ENCODE data around the gene VSIR.

Gene VSIR

DNA sequence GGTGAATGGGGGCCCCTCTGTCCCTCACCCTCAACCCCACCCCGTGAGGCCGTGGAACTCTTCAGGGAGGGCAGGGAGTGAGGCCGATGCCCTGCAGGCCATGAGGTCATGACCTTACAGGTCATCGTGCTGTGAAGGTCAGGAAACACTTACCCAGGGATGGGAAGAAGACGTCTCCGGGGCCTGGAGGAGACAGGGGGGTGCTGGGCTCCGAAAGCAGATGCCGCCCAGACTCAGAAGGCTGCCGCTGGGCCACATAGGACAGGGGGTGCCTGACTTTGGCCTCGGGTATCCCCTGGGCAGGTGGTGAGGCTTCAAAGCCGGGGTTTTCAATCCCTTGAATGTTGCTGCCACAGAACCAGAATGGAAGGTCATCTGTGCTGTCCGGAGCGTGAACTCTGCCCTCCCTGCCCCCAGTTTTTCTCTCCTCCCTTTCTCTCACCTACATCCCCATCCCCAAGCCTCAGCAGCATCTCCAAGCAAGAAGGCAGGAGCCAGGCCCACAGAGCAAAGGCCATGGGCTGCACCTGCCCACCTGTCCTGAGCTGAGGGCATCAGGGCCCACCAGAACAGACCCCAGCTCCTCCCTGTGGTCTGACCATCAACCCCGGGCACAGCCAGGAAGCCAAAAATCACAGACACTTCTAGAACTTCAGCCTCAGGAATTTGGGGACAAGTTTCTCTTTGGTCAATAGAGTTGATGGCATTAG is 21.6 kb downstream of the VSIR start:
- DNase-seq = peak in 1 of 10 donors; percentile 37
- intact Hi-C loops (cut with DNase I) = no loop called here

- intact Hi-C loops (cut with DNase I) = no loop called here
- DNase-seq = peak in 1 of 10 donors; percentile 31
Measured at GRCh38 chr10:71750986-71751385, 22.3 kb downstream of the VSIR start.

DNA sequence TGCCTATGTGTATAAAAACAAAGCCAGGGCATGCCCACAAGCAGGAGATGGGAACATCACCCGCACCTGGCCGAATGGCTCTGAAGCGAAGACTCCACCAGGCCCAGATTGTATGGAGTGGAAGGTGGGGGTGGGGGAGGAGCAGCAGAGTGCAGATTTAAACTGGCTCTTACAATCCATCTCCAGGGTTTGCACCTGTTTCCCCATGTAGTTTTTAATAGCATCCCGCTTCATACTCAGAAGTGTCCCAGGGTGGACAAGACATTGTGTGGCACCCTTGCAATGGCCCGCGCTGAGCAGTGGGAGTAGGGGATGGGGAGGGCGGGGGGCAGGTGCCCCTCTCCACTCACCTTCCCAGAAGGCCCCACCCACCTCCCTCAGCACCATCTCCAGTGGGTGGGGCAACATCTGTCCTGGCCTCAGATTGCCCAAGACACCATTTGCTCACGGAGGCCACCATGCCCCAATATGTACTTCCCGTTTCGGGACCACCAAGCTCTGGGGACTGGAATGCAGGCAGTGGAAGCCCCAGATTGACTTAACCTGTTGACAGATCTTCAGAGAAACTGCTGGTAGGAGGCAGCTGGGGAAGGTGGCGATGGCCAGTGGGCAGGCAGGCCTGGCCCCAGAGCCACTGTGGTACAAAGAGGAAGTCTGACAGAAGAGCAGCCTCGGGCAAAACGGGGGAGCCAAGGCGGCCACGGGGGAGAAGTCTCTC is 23.0 kb downstream of the VSIR start:
- intact Hi-C loops (cut with DNase I) = no loop called here

GRCh38 chr10:71749396-71749795 is 23.9 kb downstream of the VSIR start:
- intact Hi-C loops (cut with DNase I) = no loop called here
- peak in 2 of 10 donors; percentile 20 to 52 for DNase-seq

More for the DNA sequence above, 23.0 kb downstream of the VSIR start:
- peak in 1 of 10 donors; percentile 48 for DNase-seq

DNA sequence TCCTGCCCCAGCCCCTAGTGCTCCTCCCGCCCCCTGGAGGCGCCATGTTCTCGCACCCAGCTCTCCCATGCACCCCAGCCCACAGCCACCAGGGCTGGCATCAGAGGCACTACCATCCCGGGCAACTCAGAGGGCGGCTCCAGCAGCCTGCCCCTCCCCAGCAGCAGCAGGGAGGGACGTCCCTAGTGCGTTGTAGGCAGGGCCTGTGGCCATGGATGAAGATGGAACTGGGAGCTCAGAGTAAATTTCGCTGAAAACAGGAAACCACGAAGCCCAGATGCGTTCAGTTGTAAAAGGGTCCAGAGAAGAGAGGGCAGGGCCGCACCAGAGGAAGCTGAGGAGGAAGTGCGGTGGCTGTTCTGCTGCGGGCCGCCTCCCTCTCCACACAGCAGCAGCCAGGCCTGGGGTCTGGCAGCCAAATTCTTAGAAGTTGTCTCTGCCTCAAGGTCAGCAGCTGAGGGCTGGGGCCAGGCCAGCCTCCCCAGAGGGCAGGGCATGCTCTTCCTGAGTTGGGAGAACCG is 24.6 kb downstream of the VSIR start:
- intact Hi-C loops (cut with DNase I) = no loop called here
- peak in 6 of 10 donors; percentile 34 to 88 (median 58) for DNase-seq

- DNase-seq = peak in 2 of 10 donors; percentile 72 to 78
- intact Hi-C loops (cut with DNase I) = no loop called here
Measured at GRCh38 chr10:71747551-71748523, 25.5 kb downstream of the VSIR start.

GRCh38 chr10:71747039-71747531 is 26.2 kb downstream of the VSIR start:
- intact Hi-C loops (cut with DNase I) = no loop called here
- DNase-seq = peak in 2 of 10 donors; percentile 27 to 41

GRCh38 chr10:71746344-71747037 is 26.8 kb downstream of the VSIR start:
- intact Hi-C loops (cut with DNase I) = no loop called here
- peak in 3 of 10 donors; percentile 59 to 80 (median 70) for DNase-seq

- intact Hi-C loops (cut with DNase I) = no loop called here
- DNase-seq = peak in 2 of 10 donors; percentile 1 to 13
Measured at GRCh38 chr10:71745664-71746250, 27.6 kb downstream of the VSIR start.

DNA sequence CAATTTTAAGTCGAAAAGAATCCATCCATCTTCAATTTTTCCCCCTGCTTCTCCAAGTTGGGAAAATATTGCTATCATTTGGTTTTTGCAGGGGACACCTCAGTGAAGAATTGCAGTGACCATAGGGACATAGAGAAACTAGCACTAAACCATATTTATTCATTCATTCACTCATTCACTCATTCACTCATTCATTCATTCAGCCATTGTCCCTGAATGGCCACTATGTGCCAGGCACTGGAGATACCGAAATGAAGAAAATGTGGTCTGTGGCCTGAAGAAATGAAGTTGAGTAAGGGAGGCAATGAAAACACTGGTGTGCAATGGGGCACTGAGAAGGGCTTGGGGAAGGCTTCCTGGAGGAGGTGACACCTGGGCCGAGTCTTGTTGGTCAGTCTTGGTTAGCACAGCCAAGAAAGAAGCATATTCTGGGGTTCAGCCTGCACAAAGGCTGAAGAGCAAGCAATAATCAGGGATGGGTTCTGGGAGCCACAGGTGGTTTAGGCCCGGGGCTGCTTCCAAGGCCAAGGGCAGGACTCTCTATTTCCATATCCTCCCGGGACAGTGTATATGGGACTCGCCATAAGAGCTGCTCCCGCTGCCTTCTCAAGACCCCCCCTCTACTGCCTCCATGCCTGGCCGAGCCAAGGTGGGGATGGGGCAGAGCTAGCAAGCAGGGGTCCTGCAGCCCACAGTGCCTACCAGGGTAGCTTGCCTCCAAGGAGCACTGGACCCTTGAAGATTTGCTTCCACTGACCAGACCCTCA is 28.2 kb downstream of the VSIR start:
- peak in 2 of 10 donors; percentile 27 to 61 for DNase-seq
- intact Hi-C loops (cut with DNase I) = no loop called here

DNA sequence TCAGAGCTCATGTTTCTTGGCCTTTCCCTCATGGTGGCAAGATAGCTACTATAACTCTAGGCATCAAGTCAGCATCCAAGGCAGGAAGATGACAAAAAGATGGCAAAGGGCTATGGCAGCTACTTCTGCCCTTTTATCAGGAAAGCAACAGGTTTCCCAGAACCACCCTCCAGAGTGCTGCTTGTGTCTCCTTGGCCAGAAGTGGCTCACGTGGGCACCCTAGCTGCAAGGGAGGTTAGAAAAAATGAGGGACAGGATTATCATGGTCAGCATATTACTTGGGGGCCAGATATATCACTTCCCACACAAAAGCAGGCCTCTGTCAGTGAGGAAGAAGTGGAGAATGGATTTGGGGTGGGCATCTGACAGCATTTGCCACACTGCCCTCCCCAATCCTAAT is 29.5 kb downstream of the VSIR start:
- intact Hi-C loops (cut with DNase I) = no loop called here
- no peak for DNase-seq

DNA sequence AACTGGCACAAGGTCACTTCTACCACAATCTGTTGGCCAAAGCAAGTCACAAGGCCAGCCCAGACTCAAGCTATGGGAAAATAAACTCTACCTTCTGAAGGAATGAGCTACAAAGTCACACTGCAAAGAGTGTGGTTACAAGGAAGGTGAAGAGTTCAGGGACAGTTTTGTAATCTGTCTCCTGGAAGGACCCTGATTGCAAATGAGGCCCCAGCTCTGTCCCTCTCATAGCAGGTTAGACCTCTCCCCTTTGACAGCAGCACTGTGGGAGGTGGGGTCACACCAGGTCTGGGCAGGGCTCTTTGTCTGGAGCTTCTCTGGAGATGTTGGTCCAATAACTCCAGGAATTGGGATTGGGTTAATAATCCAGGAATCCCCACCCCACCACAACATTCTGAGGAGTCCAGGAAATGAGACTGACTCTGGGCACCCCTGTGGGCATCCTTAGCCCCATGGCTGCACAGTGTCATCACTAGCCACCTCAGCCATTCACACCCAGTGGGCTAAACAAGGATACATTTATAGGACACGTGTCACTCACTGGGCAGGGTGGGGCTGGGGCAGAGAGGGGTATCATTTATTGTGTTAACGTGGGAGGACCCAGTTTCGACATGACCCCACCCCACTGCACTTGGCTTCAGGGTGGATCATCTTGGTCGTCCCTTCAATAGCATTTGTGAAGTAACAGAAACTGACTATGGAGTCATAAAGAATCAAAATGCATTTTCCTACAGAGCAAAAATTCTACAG is 30.1 kb downstream of the VSIR start:
- peak in 2 of 10 donors; percentile 14 to 26 for DNase-seq
- intact Hi-C loops (cut with DNase I) = no loop called here

DNA sequence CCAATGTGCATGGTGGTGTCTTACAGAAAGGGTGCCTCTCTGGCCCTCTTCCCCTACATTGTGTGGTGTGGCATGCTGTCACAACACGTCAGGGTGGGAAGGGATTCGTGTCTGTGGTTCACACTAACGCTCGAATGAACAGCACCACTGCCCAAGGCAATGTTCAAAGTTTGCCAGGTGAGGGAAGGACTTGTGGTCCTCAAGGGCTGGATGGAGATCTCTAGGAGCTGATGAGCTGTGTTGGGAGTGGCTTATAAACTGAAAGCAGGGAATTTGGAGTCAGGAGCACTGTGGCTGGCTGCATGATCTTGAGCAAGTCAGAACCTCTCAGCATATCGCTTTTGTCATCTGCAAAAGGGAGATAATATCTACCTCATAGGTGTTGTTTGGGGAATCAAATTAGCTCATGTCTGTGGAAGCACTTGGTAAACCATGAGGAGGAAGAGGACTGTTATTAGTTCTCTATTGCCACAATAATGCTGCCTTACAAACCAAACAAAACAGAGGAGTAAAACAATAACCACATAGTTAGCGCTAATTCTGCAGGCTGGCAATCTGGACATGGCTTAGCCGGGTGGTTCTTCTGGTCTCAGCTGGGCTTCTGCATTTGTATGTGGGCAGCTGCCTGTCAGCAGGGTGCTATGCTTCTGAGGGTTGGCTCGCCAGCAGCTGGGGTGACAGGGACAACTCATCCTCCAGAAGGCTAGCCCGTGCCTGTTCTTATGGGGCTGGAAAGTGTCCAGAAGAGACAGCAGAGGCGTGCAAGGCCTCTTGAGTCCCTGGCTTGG is 30.8 kb downstream of the VSIR start:
- DNase-seq = peak in 2 of 10 donors; percentile 24 to 26
- intact Hi-C loops (cut with DNase I) = no loop called here

DNA sequence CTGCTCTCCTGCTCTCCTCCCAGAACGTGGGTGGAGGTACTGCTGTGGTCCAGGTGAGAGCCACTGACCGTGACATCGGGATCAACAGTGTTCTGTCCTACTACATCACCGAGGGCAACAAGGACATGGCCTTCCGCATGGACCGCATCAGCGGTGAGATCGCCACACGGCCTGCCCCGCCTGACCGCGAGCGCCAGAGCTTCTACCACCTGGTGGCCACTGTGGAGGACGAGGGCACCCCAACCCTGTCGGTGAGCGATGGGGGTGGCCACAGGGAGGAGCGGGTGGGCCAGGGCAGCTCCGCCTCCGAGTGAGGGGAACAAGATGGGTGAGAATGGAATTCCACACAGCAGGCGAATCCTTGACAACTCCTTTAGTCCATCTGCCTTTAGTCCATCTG is 31.6 kb downstream of the VSIR start:
- DNase-seq = peak in 2 of 10 donors; percentile 50 to 72
- intact Hi-C loops (cut with DNase I) = no loop called here

- intact Hi-C loops (cut with DNase I) = no loop called here
Measured at GRCh38 chr10:71741029-71741428, 32.3 kb downstream of the VSIR start.

DNA sequence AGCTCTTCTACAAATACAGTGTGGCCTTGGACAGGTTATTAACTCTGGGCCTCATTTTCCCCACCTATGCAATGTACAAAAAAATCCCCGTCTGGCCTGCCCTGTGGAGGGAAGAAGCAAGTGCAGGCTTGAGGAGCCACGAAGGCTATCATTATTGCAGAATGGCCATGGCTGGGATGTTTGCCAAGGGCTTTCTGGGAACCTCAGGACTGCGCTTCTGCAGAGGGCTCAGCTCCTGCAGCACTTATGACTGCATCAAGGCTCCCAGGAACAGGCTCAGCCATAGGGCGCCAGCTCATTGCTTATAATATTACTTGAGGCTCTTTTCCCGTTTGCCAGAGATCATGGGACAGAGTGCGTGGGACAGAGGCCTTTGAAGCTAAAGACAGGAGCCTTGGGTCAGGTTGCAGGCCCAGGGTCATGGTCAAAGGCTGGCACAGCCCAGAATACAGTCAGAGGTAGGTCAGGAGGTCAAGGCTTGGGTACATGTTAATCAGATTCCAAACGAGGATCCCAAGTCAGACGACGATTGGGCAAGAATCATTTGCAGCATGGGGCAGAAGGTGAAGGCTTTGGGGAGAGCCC is 33.2 kb downstream of the VSIR start:
- DNase-seq = peak in 2 of 10 donors; percentile 48 to 77
- intact Hi-C loops (cut with DNase I) = no loop called here

More at GRCh38 chr10:71741029-71741428, 32.3 kb downstream of the VSIR start:
- peak in 2 of 10 donors; percentile 20 to 23 for DNase-seq
